NCI-H1694 (cell line): ENCODE measurements around the gene CAMSAP3.
A peak's percentile ranks its signal among the peaks of the same experiment; 100 is the strongest.

ENCODE experiments used
- DNase-seq: peaks from one replicate; lab custom pipeline; 2025; lab: John Stamatoyannopoulos, UW

CAMSAP3 gene

DNA sequence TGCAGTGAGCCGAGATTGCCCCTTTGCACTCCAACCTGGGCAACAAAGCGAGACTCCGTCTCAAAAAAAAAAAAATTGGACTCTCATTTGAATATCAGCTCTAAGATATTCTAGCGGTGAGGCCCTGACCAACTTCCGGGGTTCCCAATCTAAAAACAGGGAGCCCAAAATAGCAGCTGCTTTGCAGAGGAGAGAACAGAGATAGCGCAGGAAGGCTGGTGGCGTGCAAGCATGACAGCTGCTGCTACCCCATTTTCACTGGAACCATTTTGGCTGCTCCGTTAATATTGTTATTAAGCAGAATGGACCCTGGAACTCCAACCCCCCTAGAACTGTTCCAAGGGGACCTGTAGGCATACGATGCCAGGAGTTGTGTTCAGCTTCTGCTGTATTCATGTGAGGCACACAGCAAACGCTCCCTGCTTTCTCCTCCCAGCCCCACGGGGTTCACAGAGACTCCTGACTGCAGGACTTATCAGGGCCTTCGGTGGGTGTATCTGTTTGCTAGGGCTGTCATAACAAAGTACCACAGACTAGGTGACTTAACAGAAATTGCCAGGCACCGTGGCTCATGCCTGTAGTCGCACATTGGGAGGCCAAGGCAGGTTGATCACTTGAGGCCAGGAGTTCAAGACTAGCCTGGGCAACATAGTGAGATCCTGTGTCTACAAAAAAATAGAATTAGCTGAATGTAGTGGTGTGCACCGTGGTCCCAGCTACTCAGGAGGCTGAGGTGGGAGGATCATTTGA is 52.8 kb downstream of the CAMSAP3 start:
- no peak for DNase-seq

DNA sequence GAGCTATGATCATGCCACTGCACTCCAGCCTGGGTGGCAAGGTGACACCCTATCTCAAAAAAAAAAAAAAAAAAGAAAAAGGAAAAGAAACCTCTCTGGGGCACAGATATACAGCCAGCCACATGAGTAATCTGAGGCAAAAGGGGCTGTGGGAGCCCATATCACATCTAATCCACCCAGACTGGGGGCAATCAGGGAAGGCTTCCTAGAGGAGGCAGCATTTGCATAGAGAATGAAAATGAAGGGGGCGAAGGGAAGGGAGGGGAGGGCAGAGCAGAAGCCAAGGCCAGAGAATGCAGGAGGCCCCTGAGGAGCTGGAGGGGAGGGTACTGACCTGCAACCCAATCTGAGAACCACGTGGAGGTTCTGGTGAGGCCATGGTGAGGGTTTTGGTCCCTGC is 54.5 kb downstream of the CAMSAP3 start:
- no peak for DNase-seq

DNA sequence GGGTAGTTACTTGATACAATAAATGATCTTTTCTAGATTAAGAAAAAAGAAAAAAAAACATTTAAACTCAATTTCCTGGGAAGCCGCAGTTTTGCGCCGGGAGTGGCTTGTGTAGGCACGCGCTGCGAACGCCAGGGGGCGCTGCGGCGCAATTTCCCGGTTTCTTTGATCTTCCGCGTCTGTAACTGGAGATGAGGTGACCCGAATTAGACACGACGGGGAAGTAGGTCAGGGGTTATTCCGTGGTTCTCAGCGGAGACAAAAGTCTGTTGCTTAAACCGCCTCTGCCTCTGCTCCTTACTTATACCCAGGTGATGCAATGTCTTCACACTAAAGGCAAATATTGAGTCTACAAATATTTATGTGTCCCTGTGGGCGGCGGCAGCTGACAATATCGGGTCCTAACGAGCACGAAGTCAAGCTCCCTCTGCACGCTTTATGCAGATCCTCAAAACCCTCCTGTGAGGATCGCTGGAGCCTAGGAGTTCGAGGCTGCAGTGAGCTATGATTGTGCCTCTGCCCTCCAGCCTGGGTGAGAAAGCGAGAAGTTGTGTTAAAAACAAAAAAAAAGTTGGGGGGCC is 56.5 kb downstream of the CAMSAP3 start:
- DNase-seq, result peak; percentile 45

DNA sequence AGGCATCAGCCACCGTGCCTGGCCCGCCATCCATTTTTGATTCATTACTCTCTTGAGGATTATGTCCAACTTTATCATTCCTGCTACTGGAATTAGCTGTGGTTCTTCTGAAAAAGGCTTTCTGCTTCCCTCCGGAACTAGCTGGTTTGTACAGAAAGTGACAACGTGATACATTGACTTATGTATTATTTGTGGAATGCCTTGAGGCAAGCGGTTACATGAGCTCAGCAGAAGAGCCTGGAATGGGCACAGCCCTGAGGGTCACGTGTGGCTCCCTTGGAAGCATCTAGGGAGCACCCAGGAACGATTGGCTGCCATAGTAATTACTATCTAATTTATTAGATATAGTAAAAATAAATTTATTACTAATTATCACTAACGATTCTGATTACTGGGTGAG is 58.7 kb downstream of the CAMSAP3 start:
- DNase-seq, result no peak

DNA sequence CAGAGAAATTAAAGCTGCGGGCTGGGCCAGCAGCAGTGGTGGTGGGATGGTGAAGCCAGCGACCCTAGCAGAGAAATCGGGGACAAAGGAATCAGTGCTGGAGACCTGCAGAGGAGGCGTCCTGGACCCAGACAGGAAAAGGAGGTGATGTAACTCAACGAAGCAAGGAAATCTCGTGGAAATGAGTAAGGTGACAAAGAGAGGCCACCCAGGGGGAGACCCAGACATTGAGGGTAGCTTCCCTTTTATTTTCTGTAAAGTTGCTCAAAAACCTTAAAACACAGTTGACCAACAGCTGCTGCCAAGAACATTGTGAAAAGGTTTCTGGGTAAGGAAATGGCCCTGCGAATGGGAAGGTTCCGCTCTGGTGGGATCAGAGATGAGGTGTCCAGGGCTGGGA is 59.9 kb downstream of the CAMSAP3 start:
- no peak for DNase-seq

DNA sequence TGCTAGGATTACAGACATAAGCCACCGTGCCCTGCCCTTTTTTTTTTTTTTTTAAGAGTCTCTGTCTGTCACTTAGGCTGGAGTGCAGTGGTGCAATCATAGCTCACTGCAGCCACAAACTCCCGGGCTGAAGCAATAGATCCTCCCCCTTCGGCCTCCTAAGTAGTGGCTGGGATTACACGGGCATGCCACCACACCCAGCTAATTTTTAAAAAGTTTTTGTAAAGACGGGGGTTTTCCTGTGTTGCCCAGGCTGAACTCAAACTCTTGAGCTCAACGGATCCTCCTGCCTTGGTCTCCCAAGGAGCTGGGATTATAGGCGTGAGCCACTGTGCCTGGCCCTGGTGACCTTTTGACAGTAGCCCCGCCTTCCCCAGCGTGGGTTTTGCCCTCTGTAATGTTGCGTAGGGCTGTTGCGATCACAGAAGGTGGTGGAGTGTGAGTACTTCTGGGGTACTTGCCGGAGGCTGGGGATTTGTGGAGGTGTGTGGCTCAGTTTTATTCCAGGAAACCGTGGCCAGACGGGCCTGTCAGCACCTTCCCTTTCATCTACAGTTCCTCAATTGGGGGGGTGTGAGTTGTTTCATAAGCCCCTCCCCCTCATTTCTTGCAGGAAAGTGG is 61.6 kb downstream of the CAMSAP3 start:
- no peak for DNase-seq

DNA sequence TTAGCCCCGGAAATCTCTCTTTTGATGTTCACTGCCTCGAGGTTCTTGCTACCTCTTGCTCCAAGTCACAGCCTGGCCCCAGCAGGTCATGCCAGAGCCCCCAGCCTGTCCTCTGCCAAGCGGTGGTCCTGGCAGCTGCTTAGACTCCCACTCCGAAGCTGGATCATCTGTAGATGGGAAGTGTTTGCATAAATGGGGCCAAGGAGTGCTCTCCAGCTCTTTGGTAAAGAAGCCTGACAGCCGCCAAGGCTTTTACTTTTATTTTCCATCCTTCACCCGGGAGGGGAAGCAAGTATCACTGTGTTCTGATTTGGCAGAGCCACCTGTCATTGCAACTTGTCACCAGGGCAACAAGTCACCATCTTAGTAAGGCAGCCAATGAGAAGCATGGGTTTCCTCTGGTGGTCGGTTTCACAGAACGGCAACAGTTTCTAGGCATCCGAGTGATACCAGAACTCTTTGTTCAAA is 62.6 kb downstream of the CAMSAP3 start:
- no peak for DNase-seq

DNA sequence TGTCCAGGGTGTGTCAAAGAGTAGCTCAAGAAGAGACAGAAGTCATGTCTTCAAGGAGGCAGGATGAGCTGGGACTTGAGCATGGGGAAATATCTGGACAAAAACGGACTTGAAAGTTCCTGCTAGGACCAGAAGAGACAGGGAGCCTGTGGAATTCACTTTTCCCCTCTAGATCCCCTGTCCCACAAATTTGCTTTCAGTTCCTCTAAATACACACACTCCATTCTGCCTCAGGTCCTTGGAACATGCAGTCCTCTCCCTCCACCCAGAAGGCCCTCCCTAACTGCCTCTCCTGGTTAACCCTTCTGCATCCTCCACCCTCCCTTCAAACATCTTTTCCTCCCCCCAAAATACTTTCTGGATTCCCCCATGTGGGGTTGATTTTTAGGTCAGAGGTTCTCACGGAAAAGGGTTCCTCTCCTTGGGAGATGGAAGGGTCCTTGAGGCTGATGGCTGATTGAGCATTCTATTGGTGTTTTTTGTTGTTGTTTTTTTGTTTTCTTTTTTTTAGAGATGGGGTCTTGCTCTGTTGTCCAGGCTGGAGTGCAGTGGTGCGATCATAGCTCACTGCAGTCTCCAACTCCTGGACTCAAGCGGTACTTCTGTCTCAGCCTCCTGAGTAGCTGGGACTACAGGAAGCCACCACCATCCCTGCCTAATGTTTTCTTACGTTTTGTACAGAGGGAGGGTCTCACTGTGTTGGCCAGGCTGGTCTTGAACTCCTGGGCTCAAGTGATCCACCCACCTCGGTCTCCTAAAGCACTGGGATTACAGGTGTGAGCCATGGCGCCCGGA is 66.3 kb downstream of the CAMSAP3 start:
- no peak for DNase-seq

DNA sequence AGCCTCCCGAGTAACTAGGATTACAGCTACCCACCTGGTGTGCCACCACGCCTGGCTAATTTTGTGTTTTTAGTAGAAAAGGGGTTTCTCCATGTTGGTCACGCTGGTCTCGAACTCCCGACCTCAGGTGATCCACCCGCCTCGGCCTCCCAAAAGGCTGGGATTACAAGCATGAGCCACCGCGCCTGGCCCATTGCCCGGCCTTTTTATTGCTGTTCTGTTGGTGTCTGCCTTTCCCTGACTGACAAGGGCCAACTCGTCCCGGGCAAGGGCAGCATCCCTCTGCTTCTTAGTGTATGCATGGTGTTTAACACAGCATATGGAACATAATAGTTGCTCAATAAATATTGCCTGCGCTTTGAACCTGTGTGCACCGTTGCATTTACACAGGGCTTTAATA is 67.0 kb downstream of the CAMSAP3 start:
- DNase-seq, result no peak

DNA sequence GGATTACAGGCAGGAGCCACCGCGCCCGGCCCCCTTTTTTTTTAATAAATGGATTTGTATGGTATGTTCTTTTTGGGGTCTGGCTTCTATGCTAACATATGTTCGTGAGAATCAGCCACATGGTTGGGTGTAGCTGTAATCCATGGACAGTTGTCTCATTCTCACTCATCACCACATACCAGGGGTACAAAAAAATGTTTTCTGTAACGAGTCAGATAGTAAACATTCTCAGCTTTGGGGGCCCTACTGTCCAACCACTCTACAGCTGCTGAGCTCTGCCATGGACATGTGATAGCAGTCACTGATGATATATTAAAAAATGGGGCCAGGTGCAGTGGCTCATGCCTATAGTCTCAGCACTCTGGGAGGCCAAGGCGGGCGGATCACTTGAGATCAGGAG is 68.0 kb downstream of the CAMSAP3 start:
- DNase-seq, result no peak

DNA sequence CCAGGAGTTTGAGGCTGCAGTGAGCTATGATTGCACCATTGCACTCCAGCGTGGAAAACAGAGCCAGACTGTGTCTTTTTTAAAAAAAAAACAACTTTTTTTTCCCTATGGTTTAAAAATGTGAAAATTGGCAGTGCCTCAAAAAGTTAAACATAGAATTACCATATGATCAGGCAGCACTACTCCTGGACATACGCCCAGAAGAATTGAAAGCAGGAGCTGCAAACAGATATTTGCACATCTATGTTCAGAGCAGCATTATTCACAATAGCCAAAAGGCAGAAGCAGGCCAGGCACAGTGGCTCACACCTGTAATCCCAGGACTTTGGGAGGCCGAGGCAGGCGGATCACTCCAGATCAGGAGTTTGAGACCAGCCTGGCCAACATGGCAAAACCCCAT is 69.4 kb downstream of the CAMSAP3 start:
- DNase-seq, result peak; percentile 75
